OCI-M2 (cell line): Measurements from ENCODE around the gene MIEF1.
A peak's percentile ranks its signal among the peaks of the same experiment; 100 is the strongest.
"Not testable (repeated sequence)": the region's sequence is repeated elsewhere in the genome, so short reads cannot be mapped to it uniquely, and the experiment has no call there.

Experiments used
- DNase-seq: peaks from one replicate; lab custom pipeline; 2025; ENCODE audit not compliant: unreplicated experiment; lab: John Stamatoyannopoulos, UW

MIEF1 gene

GRCh38 chr22:39512026-39512425 lies 9.9 kb downstream of the MIEF1 start:
- no peak for DNase-seq

GRCh38 chr22:39513791-39514190 lies 11.7 kb downstream of the MIEF1 start:
- no peak for DNase-seq

GRCh38 chr22:39514373-39514973 lies 12.4 kb downstream of the MIEF1 start:
- DNase-seq = no peak

- DNase-seq = no peak
Measured at GRCh38 chr22:39515266-39516050, 13.4 kb downstream of the MIEF1 start.

- DNase-seq = no peak
Measured at GRCh38 chr22:39517470-39517869, 15.4 kb downstream of the MIEF1 start.

- DNase-seq = no peak
Measured at GRCh38 chr22:39518144-39518786, 16.2 kb downstream of the MIEF1 start.

- no peak for DNase-seq
Measured at GRCh38 chr22:39518996-39519680, 17.0 kb downstream of the MIEF1 start.

- DNase-seq = peak; percentile 81
Measured at GRCh38 chr22:39519681-39520225, 17.7 kb downstream of the MIEF1 start.

GRCh38 chr22:39520226-39521105 lies 18.4 kb downstream of the MIEF1 start, which contains the start of gene ATF4:
TSS of gene ATF4 (plus strand) at chr22:39520562. CDS start at chr22:39521446, 884 bp downstream.
- no peak for DNase-seq

GRCh38 chr22:39521106-39521885 lies 19.2 kb downstream of the MIEF1 start:
- not testable (repeated sequence) for DNase-seq

GRCh38 chr22:39522091-39522490 lies 20.0 kb downstream of the MIEF1 start:
- DNase-seq = not testable (repeated sequence)

- no peak for DNase-seq
Measured at GRCh38 chr22:39522567-39523300, 20.6 kb downstream of the MIEF1 start.

GRCh38 chr22:39524089-39524752 lies 22.1 kb downstream of the MIEF1 start:
- DNase-seq = no peak

- no peak for DNase-seq
Measured at GRCh38 chr22:39524753-39525657, 22.9 kb downstream of the MIEF1 start.

GRCh38 chr22:39525658-39525975 lies 23.5 kb downstream of the MIEF1 start:
- no peak for DNase-seq

- DNase-seq = no peak
Measured at GRCh38 chr22:39526736-39527171, 24.7 kb downstream of the MIEF1 start.

GRCh38 chr22:39527481-39527961 lies 25.4 kb downstream of the MIEF1 start:
- DNase-seq = no peak
